Measurements from ENCODE around the gene KCNMA1. TPM values are rescaled to one million over a fixed set of nuclear protein-coding genes. Genes with fewer than 3 reads are reported as not detected.

KCNMA1 gene
- total RNA-seq, 1 donor from 2014 or later: not detected

- peak in 1 of 2 donors; percentile 24 for DNase-seq (ENCODE audit: low read depth in 2 of 2)
These were observed 126.0 kb downstream of the KCNMA1 start for GRCh38 chr10:77511498-77512218.

DNA sequence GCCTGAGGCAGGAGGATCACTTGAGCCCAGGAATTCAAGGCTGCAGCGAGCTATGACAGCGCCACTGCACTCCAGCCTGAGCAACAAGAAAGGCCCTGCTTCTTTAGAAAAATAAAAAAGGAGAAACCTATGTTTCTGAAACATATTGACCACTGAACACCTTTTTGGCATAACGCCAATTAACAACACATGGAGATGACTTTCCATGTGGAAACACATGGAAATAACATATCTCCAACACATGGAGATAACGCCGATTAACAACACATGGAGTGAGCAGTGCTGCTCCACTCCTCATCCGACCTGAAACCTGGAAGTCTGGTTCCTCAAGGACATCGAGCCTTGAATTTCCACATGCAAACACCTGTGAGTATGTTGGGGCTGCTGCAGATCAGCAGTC, 126.9 kb downstream of the KCNMA1 start:
- no peak for DNase-seq (ENCODE audit: low read depth in 2 of 2)

DNA sequence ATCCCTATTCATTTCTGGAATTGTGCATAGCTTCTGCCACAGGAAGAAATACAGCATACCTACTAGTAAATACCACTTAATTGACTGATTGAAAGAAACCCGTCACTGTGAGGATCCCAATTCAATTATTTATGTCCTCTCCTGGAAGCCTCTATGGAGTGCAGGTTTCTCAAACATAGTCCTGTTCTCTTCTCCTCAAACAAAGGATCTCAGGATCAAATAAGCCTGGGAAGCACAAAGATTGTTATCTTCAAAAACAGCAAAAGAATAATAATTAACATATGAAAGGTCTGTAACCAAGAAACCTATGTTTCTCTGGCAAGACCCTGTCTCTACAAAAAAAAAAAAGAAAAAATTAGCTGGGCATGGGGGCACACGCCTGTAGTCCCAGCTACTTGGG, 127.3 kb downstream of the KCNMA1 start:
- DNase-seq (ENCODE audit: low read depth in 2 of 2): no peak

- no peak for DNase-seq (ENCODE audit: low read depth in 2 of 2)
These were observed 128.2 kb downstream of the KCNMA1 start for GRCh38 chr10:77509391-77509790.

DNA sequence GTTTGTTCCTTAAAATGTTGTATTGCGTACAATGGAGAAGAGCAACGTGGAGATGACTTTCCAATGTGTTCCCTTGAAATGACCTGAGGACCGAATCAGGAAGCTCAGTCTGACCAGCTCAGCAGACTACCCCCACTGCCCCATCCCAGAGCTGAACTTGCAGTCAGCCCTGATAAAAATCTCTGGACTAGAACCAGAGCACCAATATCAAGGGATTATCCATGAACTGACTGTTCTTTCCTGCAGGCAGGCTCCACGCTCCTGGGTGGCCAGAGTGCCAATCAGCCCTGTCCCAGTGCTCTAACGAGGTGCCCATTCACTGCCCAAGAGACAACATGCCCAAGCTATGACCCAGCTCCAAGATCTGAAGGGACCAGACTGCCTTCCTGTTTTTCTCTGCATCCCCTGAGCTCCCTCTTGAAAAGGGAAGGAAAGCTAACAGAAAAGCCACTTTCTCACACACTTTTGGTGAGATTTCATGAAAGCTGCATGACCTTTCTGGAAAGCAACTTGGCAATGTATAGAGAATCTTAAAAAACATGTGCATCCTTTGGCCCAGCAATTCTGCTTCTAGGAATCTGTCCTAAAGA, 130.2 kb downstream of the KCNMA1 start:
- DNase-seq (ENCODE audit: low read depth in 2 of 2): peak in 1 of 2 donors; percentile 57

- no peak for DNase-seq (ENCODE audit: low read depth in 2 of 2)
These were observed 130.9 kb downstream of the KCNMA1 start for GRCh38 chr10:77506517-77507200.

- DNase-seq (ENCODE audit: low read depth in 2 of 2): peak in 1 of 2 donors; percentile 77
These were observed 131.9 kb downstream of the KCNMA1 start for GRCh38 chr10:77505431-77506334.

DNA sequence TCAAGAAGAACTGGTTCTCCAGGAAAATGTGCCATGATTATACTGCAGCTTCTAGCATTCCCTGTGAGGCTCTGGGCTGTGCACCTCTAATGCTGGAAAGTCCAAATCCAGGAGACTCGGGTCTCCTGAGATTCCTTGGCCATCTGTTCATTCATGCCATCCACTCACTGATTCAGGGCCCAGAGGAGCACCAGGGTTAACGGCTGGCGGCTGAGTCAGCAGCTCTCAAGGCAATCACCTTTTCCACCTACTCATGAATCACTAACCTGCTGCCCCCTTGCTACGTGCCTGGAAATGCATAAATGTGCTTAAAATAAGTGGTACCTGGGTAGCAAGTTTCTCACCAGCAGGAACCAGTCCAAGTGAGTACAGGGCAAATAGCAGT, 132.7 kb downstream of the KCNMA1 start:
- DNase-seq (ENCODE audit: low read depth in 2 of 2): peak in 1 of 2 donors; percentile 21

GRCh38 chr10:77504196-77504872, 133.3 kb downstream of the KCNMA1 start:
- DNase-seq (ENCODE audit: low read depth in 2 of 2): peak in 1 of 2 donors; percentile 32

GRCh38 chr10:77501846-77502261, 135.8 kb downstream of the KCNMA1 start:
- peak in 1 of 2 donors; percentile 29 for DNase-seq (ENCODE audit: low read depth in 2 of 2)

- peak in 1 of 2 donors; percentile 76 for DNase-seq (ENCODE audit: low read depth in 2 of 2)
These were observed 136.3 kb downstream of the KCNMA1 start for GRCh38 chr10:77501152-77501845.

- DNase-seq (ENCODE audit: low read depth in 2 of 2): no peak
These were observed 136.9 kb downstream of the KCNMA1 start for GRCh38 chr10:77500754-77501151.

DNA sequence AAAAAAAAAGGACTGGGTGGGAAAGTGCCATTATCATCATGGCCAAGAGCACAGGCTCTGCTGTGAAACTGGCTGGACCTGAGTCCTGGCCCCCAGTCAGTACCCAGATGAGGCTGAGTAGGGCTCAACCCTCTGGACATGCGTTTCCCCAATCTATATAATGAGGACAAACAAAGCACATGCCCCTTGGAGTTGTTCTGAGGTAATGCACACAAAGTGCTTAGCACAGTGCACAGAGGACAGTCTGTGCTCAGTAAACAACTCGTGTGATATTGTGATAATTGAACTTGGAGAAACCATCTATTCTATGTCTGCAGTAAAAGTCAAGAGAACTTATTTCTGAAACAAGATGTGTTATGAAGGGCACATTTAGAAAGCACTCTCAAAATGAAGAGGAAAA, 138.8 kb downstream of the KCNMA1 start:
- DNase-seq (ENCODE audit: low read depth in 2 of 2): no peak

DNA sequence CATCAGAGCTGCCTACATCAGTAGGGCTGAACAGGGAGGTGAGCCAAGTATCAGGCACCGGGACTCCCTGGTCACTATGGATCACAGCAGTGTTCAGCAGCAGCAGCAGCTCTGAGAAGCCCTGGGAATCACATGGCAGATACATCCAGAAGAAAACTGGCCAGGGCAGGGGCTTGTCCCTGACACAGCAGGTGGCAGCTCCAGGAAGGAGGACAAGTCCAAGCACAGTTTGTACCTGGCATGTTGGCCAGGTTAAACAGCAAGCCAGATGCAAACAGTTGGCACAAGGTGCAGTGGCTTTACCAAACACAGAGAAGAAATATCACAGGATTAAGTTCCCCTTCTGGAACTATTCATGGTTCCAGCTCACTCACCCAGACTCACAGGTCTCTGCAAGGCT, 139.4 kb downstream of the KCNMA1 start:
- DNase-seq (ENCODE audit: low read depth in 2 of 2): no peak

- no peak for DNase-seq (ENCODE audit: low read depth in 2 of 2)
These were observed 139.9 kb downstream of the KCNMA1 start for GRCh38 chr10:77497748-77498147.

DNA sequence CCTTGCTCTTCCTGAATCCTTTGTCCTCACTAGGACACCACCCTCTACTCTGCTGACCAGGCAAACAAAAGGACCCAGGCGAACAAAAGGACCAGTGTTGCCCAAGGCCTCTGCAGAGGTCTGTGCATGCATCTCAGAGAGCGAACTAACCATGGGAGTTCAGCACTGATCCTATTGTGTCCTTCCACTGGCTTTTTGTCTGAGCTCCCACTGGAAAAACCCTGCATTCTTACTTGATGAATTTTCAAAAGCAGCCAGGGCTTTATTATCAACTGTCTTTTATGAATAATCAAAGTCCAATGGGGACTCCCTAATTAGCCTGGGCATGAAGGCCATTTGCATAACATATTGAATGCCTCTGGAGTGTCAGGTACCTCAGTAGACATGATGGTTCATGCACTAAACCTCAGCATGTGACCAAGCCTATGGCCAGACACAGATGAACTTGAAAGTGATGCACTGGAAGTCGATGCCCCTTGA, 140.6 kb downstream of the KCNMA1 start:
- DNase-seq (ENCODE audit: low read depth in 2 of 2): no peak

DNA sequence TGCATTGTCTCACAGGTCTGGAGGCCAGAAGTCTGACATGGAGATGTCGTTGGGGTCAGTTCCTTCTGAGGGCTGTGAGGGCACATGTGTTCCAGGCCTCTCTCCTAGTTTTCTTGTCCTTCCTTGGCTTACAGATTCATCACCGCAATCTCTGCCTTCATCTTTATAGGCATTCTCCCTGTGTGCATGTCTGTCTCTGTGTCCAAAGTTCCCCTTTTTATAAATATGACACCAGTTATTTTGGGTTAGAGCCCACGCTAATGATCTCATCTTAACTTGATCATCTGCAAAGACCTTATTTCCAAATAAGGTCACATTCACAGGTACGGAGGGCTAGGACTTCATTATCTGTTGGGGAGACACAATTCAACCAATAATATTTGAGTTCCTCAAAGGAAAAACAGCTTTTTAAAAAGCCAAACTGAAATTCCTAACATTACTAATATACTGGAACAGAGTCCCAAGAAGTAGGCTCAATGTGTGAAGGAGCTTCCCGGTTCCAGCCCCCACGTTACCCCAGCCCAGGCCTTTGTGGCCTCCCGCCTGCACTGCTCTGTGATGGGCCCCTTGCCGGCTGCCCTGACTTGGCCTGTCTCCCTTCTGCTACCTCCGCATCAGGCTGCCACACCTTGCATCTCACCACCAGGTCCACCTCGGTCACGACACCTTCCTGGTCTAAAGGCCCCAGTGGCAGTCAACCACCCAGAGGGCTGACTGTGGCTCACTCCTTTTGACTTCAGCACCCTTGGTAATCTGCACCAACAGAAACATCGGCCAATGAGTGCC, 142.7 kb downstream of the KCNMA1 start:
- DNase-seq (ENCODE audit: low read depth in 2 of 2): no peak

DNA sequence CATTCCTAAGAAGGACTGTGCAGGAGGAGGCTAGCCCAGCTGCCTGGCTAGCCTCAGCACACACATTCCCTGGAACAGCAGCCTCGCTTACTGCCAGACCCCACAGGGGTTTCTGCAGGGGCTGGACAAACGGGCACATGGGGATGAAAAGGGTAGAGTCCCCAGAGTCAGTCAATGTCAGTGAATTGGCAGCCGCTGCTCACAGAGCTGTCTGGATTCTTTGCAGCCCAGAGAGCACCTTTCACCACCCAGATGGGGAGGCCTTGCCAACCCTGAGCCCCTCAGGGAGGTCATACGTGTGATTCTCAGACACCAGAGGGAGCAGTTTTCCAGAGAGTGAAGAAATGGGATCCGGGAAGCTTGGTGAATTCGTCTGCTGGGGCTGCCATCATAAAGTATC, 143.3 kb downstream of the KCNMA1 start:
- peak; percentile 38 to 60 for DNase-seq (ENCODE audit: low read depth in 2 of 2)

DNA sequence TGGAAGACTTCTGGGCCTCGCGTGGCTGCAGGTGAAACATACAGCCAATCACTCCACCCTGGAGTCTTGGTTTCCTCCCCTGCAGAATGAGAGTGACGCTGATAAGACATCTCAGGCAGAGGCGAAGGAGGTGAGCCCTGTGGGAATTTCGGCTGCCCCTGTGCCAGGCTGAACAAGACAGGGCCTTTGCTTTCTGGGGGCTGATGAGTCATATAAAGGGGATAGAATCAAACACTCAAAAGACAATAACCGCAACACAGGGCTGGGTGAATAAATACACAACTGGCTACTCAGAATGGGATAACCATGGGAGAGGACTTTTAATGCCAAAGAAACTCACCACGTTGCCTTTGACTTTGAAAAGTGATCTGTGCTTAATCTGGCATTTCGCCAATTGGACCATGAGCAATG, 143.8 kb downstream of the KCNMA1 start:
- DNase-seq (ENCODE audit: low read depth in 2 of 2): no peak

Measured in lung microvascular endothelial cell (primary cell).